Esophagus squamous epithelium (tissue), 5 donors: ENCODE data around the gene TSC2. TPM values are rescaled to one million over a fixed set of nuclear protein-coding genes. Genes with fewer than 3 reads are reported as not detected.
"Not testable (repeated sequence)": the region's sequence is repeated elsewhere in the genome, so short reads cannot be mapped to it uniquely, and the experiment has no call there.

Experiments used
- DNase-seq: peaks from one replicate; lab custom pipeline; 2025; lab: John Stamatoyannopoulos, UW
- H3K27ac ChIP-seq, 4 donors: fragments of 200-600 bp; sonication (generic); one replicate each; pipeline ENCODE4 v1.5.1; 2016 to 2019; ENCODE audit warnings: mild to moderate bottlenecking in 1 of 4
- H3K27me3 ChIP-seq, 4 donors: fragments of 200-600 bp; sonication (generic); 1 replicate in 3 of 4; 2 replicates in 1 of 4; pipeline versions ENCODE4 v1.5.1 to v1.6.0; 2017 to 2021; ENCODE audit warnings: antibody characterized with exemption in 1 of 4
- H3K36me3 ChIP-seq, 3 donors: fragments of 200-600 bp; sonication (generic); one replicate each; pipeline ENCODE4 v1.5.1; 2016 to 2019
- H3K4me1 ChIP-seq, 3 donors: fragments of 200-600 bp; sonication (generic); one replicate each; pipeline ENCODE4 v1.5.1; 2017 to 2019
- H3K4me3 ChIP-seq, 4 donors: fragments of 200-600 bp; sonication (generic); 1 replicate in 3 of 4; 2 replicates in 1 of 4; pipeline ENCODE4 v1.5.1; 2016 to 2019; ENCODE audit warnings: mild to moderate bottlenecking in 2 of 4, moderate library complexity in 1 of 4
- H3K9me3 ChIP-seq, 3 donors: fragments of 200-600 bp; sonication (generic); one replicate each; pipeline ENCODE4 v1.5.1; 2016 to 2019
- POLR2A ChIP-seq, 4 donors: fragments of 450-650 bp; IDR thresholded peaks; one replicate each; pipeline ENCODE4 v1.6.1; 2017; ENCODE audit warnings: antibody characterized with exemption in 4 of 4, mild to moderate bottlenecking in 4 of 4, moderate library complexity in 3 of 4
- WGBS, 2 donors: methylation state at CpG; one replicate each; pipeline ENCODE4 v1.1.5; 2018; 5-methylcytosine and 5-hydroxymethylcytosine counted together
- intact Hi-C: fragments of 100-400 bp; cut with DNase I; formaldehyde crosslinking; loops from one replicate; pipeline ENCODE4 v1.15.0; 2022
- total RNA-seq, 4 donors: library from RNA; depleted of rRNA; stranded (reverse); fragments of >200 nt; gene quantifications; one replicate each; pipeline ENCODE4 v1.1.0, GENCODE V29; 2016
- donor health status: DM: yes; HTN: yes; CAD: no.

TSC2 gene
- total RNA-seq, 4 donors from 2014 or later = 22.8 to 79.7 (median 41.2) TPM

- DNase-seq, H3K36me3 ChIP-seq, H3K27me3 ChIP-seq, H3K9me3 ChIP-seq, intact Hi-C loops: not testable (repeated sequence)
- Histone ChIP-seq H3K4me3 (peak overlapping the region in 3 of 4 donors; percentile 36 to 58 (median 38)), H3K4me1 (peaks cover 50 to 93% (median 73%) of the 10 kb centered on the region in 3 donors), H3K27ac (peak overlapping the region; percentile 80 to 94 (median 94))
- 4 to 14% methylated on average over 4 to 9 of the region's 37 CpGs for WGBS, 2 donors
- peak in 1 of 4 donors; percentile 22 for TF ChIP-seq POLR2A (IDR thresholded peaks at IDR 0.05)
These were observed 77.1 kb downstream of the TSC2 start for GRCh38 chr16:2124694-2125444.

- DNase-seq, intact Hi-C loops, H3K27me3 ChIP-seq, H3K9me3 ChIP-seq, H3K36me3 ChIP-seq: not testable (repeated sequence)
- WGBS, 2 donors = 100% methylated on average over 1 of the region's 11 CpGs; no CpG with 5 or more reads in 1 of the 2 donors
- peak overlapping the region in 3 of 4 donors; percentile 36 to 58 (median 38) for H3K4me3 ChIP-seq
- peak overlapping the region; percentile 80 to 94 (median 94) for H3K27ac ChIP-seq
- peaks cover 50 to 96% (median 81%) of the 10 kb centered on the region in 3 donors for H3K4me1 ChIP-seq
These were observed 77.8 kb downstream of the TSC2 start for GRCh38 chr16:2125609-2126008.

GRCh38 chr16:2126161-2126743, 78.5 kb downstream of the TSC2 start:
- not testable (repeated sequence) for DNase-seq
- TF ChIP-seq POLR2A (IDR thresholded peaks at IDR 0.05) = peak in 1 of 4 donors; percentile 36

DNA sequence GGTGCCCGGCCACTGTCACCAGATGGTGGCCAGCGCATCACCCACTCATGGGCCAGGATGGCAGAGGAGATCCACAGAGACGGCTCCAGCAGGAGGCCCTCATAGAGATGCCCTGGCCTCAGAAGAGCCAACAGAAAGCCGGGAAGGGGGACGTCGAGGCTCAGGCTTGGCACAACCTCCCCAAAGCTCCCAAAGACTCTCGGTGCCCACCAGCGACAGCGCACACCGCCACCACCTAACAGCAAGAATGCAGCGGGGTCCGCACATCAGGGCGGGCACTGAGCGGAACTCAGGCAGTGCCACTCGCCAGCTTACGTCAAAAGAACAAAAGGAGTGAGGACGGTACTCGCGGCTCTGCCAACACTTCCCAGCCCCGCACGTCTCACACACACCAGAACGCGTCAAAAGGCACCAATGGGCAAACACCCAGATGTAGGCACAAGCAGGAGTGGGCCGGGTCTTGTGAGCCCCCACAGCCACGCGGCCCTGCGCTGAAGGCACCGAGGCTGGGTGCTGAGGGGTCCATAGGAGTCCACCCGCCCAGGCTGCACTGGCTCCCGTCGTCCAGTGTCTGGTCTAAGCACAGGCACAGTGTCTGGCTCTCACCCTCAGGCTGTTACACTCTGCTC, 79.3 kb downstream of the TSC2 start:
- 50% methylated on average over 4 to 8 of the region's 31 CpGs for WGBS, 2 donors
- Histone ChIP-seq H3K4me1 (peaks cover 44 to 96% (median 69%) of the 10 kb centered on the region in 3 donors), H3K4me3 (peak overlapping the region in 2 of 4 donors; percentile 10 to 58), H3K27ac (peak overlapping the region; percentile 80 to 94 (median 94))
- H3K36me3 ChIP-seq, intact Hi-C loops, H3K27me3 ChIP-seq, H3K9me3 ChIP-seq, DNase-seq: not testable (repeated sequence)

More at GRCh38 chr16:2126161-2126743, 78.5 kb downstream of the TSC2 start:
- H3K27me3 ChIP-seq, H3K9me3 ChIP-seq, intact Hi-C loops, H3K36me3 ChIP-seq: not testable (repeated sequence)
- peak overlapping the region in 2 of 4 donors; percentile 10 to 58 for H3K4me3 ChIP-seq
- 0 to 21% methylated on average over 2 to 8 of the region's 21 CpGs for WGBS, 2 donors
- H3K27ac ChIP-seq = peak overlapping the region; percentile 80 to 94 (median 94)
- H3K4me1 ChIP-seq = peaks cover 50 to 96% (median 76%) of the 10 kb centered on the region in 3 donors

DNA sequence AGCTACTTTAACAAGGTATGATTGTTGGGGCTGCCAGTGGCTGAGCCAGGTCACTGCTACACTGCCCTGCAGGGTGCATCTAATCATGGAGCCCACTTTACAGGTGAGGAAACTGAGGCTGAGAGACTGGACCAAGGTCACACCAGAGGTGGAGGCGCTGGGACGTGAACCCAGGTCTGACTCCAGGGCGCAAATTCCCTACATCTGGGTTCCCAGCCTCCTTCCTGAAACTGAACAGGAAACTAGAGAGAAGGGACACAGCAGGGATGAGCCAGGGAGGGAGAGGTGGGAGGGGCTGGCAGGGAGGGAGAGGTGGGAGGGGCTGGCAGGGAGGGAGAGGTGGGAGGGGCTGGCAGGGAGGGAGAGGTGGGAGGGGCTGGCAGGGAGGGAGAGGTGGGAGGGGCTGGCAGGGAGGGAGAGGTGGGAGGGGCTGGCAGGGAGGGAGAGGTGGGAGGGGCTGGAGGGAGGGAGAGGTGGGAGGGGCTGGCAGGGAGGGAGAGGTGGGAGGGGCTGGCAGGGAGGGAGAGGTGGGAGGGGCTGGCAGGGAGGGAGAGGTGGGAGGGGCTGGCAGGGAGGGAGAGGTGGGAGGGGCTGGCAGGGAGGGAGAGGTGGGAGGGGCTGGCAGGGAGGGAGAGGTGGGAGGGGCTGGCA, 80.0 kb downstream of the TSC2 start:
- intact Hi-C loops = not testable (repeated sequence)

GRCh38 chr16:2129251-2129650, 81.5 kb downstream of the TSC2 start:
- H3K36me3 ChIP-seq, H3K9me3 ChIP-seq, H3K4me3 ChIP-seq, H3K27me3 ChIP-seq, DNase-seq, intact Hi-C loops: not testable (repeated sequence)
- Histone ChIP-seq H3K4me1 (peaks cover 38 to 84% (median 54%) of the 10 kb centered on the region in 3 donors), H3K27ac (peak overlapping the region in 3 of 4 donors; percentile 77 to 88 (median 84))
- WGBS, 2 donors = 35 to 44% methylated on average over 8 of the region's 11 CpGs

More for the DNA sequence above, 80.0 kb downstream of the TSC2 start:
- not testable (repeated sequence) for H3K27me3 ChIP-seq, H3K4me3 ChIP-seq, H3K36me3 ChIP-seq, DNase-seq, H3K9me3 ChIP-seq
- 20% methylated on average over 2 of the region's 3 CpGs; no CpG with 5 or more reads in 1 of the 2 donors for WGBS, 2 donors
- Histone ChIP-seq H3K4me1 (peaks cover 44 to 90% (median 62%) of the 10 kb centered on the region in 3 donors), H3K27ac (peak overlapping the region; percentile 80 to 94 (median 94))
- peak in 1 of 4 donors; percentile 50 for TF ChIP-seq POLR2A (IDR thresholded peaks at IDR 0.05)

- intact Hi-C loops, H3K9me3 ChIP-seq, H3K27me3 ChIP-seq, DNase-seq, H3K36me3 ChIP-seq: not testable (repeated sequence)
- H3K27ac ChIP-seq = peak overlapping the region; percentile 47 to 88 (median 72)
- H3K4me3 ChIP-seq = peak overlapping the region in 1 of 4 donors; percentile 35
- WGBS, 2 donors = 8 to 29% methylated on average over 12 to 16 of the region's 22 CpGs
- H3K4me1 ChIP-seq = peaks cover 31 to 84% (median 47%) of the 10 kb centered on the region in 3 donors
These were observed 82.2 kb downstream of the TSC2 start for GRCh38 chr16:2129890-2130447.

DNA sequence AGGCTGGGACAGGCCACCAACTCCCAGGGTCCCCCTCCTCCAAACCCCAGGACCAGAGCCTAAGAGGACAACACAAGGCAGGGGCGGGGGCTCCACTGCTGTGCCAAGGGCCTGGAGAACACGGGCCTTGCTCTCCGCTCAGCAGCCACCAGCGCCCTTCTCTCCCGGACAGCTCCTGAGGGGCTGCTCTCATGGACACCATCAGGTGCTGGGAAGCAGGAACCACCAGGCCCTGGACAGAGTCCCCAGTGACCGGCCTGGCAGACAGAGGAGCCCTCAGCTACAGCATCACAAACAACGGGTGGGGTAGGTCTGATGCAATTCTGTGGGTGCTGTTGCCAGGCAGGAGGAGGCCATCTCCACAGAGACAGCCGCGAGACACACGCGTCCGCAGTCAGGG, 86.0 kb downstream of the TSC2 start:
- H3K27me3 ChIP-seq, H3K36me3 ChIP-seq, DNase-seq, H3K9me3 ChIP-seq, intact Hi-C loops: not testable (repeated sequence)
- WGBS, 2 donors = no CpG with 5 or more reads among the region's 12 CpGs
- Histone ChIP-seq H3K4me3 (peak overlapping the region in 3 of 4 donors; percentile 10 to 53 (median 30)), H3K27ac (peak overlapping the region; percentile 46 to 77 (median 68)), H3K4me1 (peaks cover 1 to 57% (median 19%) of the 10 kb centered on the region in 3 donors)

DNA sequence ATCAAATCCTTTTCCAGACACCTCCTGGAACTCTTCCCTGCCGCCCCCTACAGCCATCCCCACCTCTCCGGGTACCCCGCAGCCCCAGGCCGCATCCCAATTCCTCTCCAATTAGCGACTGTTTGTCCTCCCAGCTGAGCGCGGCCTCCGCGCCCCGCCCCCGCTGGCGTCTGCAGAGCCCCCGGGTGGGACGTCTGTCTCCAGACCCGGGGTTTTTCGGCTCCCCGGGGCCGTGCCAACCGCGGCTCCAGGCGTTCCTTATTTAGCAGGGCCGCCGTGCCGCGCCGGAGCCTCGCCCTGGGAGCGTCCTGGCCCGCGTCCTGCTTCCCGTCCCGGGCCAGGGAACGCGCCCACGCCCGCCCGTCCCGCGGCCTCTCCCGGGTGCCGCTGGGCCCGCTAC, 87.3 kb downstream of the TSC2 start:
- H3K9me3 ChIP-seq, DNase-seq, intact Hi-C loops, H3K27me3 ChIP-seq, H3K36me3 ChIP-seq: not testable (repeated sequence)
- 0 to 7% methylated on average over 1 to 3 of the region's 42 CpGs for WGBS, 2 donors
- Histone ChIP-seq H3K27ac (peak overlapping the region; percentile 78 to 92 (median 87)), H3K4me1 (peaks cover 1 to 47% (median 15%) of the 10 kb centered on the region in 3 donors), H3K4me3 (peak overlapping the region; percentile 42 to 72 (median 55))
